Activated CD4-positive, CD25-positive, alpha-beta regulatory T cell treated with anti-CD3 and anti-CD28 coated beads, Interleukin-2, amount 50 U/mL, for 16 hours (primary cell): ENCODE measurements around the gene HK2.
"Not testable (repeated sequence)": the region's sequence is repeated elsewhere in the genome, so short reads cannot be mapped to it uniquely, and the experiment has no call there.

Source experiments
- DNase-seq: peaks from one replicate; pipeline ENCODE4 v3.0.0-alpha.2; 2020; ENCODE audit warnings: low read depth, low spot score

The HK2 gene

GRCh38 chr2:74833418-74834233, at the start of gene HK2:
Gene HK2 (plus strand): TSS chr2:74834127. CDS start chr2:74834581, 454 bp downstream.
- DNase-seq: peak; percentile 51

- DNase-seq: no peak
Measured at GRCh38 chr2:74789271-74789670, 44.7 kb upstream of the HK2 start.

- no peak for DNase-seq
Measured at GRCh38 chr2:74792282-74792681, 41.6 kb upstream of the HK2 start.

GRCh38 chr2:74794878-74795277, 39.0 kb upstream of the HK2 start:
- not testable (repeated sequence) for DNase-seq

- no peak for DNase-seq
Measured at GRCh38 chr2:74806355-74806839, 27.5 kb upstream of the HK2 start.

- DNase-seq: no peak
Measured at GRCh38 chr2:74806920-74807319, 27.0 kb upstream of the HK2 start.

GRCh38 chr2:74812787-74813590, 20.9 kb upstream of the HK2 start:
- no peak for DNase-seq

- DNase-seq: no peak
Measured at GRCh38 chr2:74814102-74814501, 19.8 kb upstream of the HK2 start.

- DNase-seq: no peak
Measured at GRCh38 chr2:74815941-74816340, 18.0 kb upstream of the HK2 start.

- no peak for DNase-seq
Measured at GRCh38 chr2:74816540-74817303, 17.2 kb upstream of the HK2 start.

GRCh38 chr2:74817304-74817675, 16.6 kb upstream of the HK2 start:
- no peak for DNase-seq

GRCh38 chr2:74819702-74820101, 14.2 kb upstream of the HK2 start:
- DNase-seq: no peak

GRCh38 chr2:74821177-74822126, 12.5 kb upstream of the HK2 start:
- DNase-seq: no peak

GRCh38 chr2:74822771-74823566, 11.0 kb upstream of the HK2 start:
- DNase-seq: no peak

- no peak for DNase-seq
Measured at GRCh38 chr2:74824679-74825078, 9.2 kb upstream of the HK2 start.

- no peak for DNase-seq
Measured at GRCh38 chr2:74828543-74828942, 5.4 kb upstream of the HK2 start.

- DNase-seq: no peak
Measured at GRCh38 chr2:74831693-74832530, 2.0 kb upstream of the HK2 start.

GRCh38 chr2:74834234-74834791, 386 bp downstream of the HK2 start:
- DNase-seq: not testable (repeated sequence)
